Prostate gland (tissue), 2 donors: Measurements from ENCODE around the gene ST13. TPM values are rescaled to one million over a fixed set of nuclear protein-coding genes. Genes with fewer than 3 reads are reported as not detected.
"Not testable (repeated sequence)": the region's sequence is repeated elsewhere in the genome, so short reads cannot be mapped to it uniquely, and the experiment has no call there.

Source experiments
- DNase-seq: peaks from one replicate; pipeline ENCODE4 v3.0.0-alpha.2; 2019; ENCODE audit warnings: low spot score
- H3K27ac ChIP-seq, 2 donors: fragments of 200-600 bp; sonication (generic); 2 replicates each; pipeline ENCODE4 v1.5.1; 2017 to 2019
- H3K27me3 ChIP-seq: fragments of 200-600 bp; sonication (generic); replicated peaks from 2 replicates; pipeline ENCODE4 v1.5.1; 2019; ENCODE audit not compliant: insufficient read depth
- H3K36me3 ChIP-seq, 2 donors: fragments of 200-600 bp; sonication (generic); 1 replicate in 1 of 2; 2 replicates in 1 of 2; pipeline versions ENCODE4 v1.5.1 to v1.8.1; 2017 to 2019
- H3K4me1 ChIP-seq: fragments of 200-600 bp; sonication (generic); replicated peaks from 2 replicates; pipeline ENCODE4 v1.5.1; 2019
- H3K4me3 ChIP-seq, 2 donors: fragments of 200-600 bp; sonication (generic); 2 replicates each; pipeline ENCODE4 v1.5.1; 2017 to 2019
- H3K9me3 ChIP-seq: fragments of 200-600 bp; sonication (generic); 2 replicates; pipeline ENCODE4 v1.5.1; 2017
- POLR2A ChIP-seq: fragments of 450-650 bp; IDR thresholded peaks from one replicate; pipeline ENCODE4 v1.6.1; 2016; ENCODE audit warnings: antibody characterized with exemption, mild to moderate bottlenecking
- POLR2AphosphoS5 ChIP-seq: sonication (generic); formaldehyde crosslinking; IDR thresholded peaks from one replicate; pipeline ENCODE4 v1.6.1; 2017; ENCODE audit warnings: antibody characterized with exemption
- WGBS: methylation state at CpG from one replicate; pipeline ENCODE4 v1.1.5; 2018; 5-methylcytosine and 5-hydroxymethylcytosine counted together
- intact Hi-C: fragments of 100-400 bp; cut with DNase I; formaldehyde crosslinking; loops from one replicate; pipeline ENCODE4 v1.14.2; 2022
- total RNA-seq, 2 donors: library from RNA; depleted of rRNA; stranded (reverse); fragments of >200 nt; gene quantifications; one replicate each; pipeline ENCODE4 v1.1.0, GENCODE V29; 2016
- TF ChIP-seq, protein P1 (sequence below), 4 experiments: fragments of 200-600 bp in 2 of 4; fragments of 450-650 bp in 2 of 4; sonication (generic) in 2 of 4; IDR thresholded peaks; 1 replicate in 3 of 4; 2 replicates in 1 of 4; pipeline ENCODE4 v1.5.1; 2016 to 2019; ENCODE audit warnings: antibody characterized with exemption in 4 of 4, mild to moderate bottlenecking in 2 of 4, moderate library complexity in 2 of 4

Gene ST13
- total RNA-seq, 2 donors from 2014 or later: 159 to 205 TPM

DNA sequence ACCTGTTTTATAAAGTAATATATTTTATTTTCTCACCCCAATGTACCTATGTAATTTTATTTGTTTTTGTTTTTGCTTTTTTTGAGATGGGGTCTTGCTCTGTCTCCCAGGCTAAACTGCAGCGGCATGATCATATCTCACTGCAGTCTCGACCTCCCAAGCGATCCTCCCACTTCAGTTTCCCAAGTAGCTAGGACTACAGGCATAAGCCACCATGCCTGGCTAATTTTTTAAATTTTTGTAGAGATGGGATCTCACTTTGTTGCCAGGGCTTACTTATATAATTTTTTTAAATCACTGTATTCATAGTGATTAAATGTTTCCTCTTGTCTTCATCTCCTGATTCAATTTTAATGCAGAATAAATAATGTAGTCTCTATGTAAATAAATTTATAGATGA lies 18.7 kb upstream of the ST13 start:
- TF ChIP-seq, protein P1, sequence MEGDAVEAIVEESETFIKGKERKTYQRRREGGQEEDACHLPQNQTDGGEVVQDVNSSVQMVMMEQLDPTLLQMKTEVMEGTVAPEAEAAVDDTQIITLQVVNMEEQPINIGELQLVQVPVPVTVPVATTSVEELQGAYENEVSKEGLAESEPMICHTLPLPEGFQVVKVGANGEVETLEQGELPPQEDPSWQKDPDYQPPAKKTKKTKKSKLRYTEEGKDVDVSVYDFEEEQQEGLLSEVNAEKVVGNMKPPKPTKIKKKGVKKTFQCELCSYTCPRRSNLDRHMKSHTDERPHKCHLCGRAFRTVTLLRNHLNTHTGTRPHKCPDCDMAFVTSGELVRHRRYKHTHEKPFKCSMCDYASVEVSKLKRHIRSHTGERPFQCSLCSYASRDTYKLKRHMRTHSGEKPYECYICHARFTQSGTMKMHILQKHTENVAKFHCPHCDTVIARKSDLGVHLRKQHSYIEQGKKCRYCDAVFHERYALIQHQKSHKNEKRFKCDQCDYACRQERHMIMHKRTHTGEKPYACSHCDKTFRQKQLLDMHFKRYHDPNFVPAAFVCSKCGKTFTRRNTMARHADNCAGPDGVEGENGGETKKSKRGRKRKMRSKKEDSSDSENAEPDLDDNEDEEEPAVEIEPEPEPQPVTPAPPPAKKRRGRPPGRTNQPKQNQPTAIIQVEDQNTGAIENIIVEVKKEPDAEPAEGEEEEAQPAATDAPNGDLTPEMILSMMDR (IDR thresholded peaks at IDR 0.05): no peak
- TF ChIP-seq POLR2AphosphoS5 (no peak), POLR2A (no peak)
- Histone ChIP-seq H3K27me3 (no peaks in the 10 kb centered on the region), H3K9me3 (no peaks in the 10 kb centered on the region), H3K36me3 (no peaks in the 10 kb centered on the region), H3K4me3 (no peak overlapping the region), H3K4me1 (no peaks in the 10 kb centered on the region), H3K27ac (no peak overlapping the region)
- no peak for DNase-seq
- WGBS: 85% methylated on average over 3 of the region's 3 CpGs
- intact Hi-C loops: no loop called here

- Histone ChIP-seq H3K4me1 (no peaks in the 10 kb centered on the region), H3K27me3 (no peaks in the 10 kb centered on the region), H3K4me3 (no peak overlapping the region), H3K36me3 (no peaks in the 10 kb centered on the region), H3K9me3 (no peaks in the 10 kb centered on the region), H3K27ac (no peak overlapping the region)
- TF ChIP-seq POLR2A (no peak), POLR2AphosphoS5 (no peak)
- intact Hi-C loops: no loop called here
- DNase-seq: no peak
- 98% methylated on average over 3 of the region's 3 CpGs for WGBS
Observed at GRCh38 chr22:40874016-40874415, 17.6 kb upstream of the ST13 start.

GRCh38 chr22:40868379-40868778 lies 11.9 kb upstream of the ST13 start:
- H3K27me3 ChIP-seq, intact Hi-C loops, H3K4me3 ChIP-seq, H3K9me3 ChIP-seq, DNase-seq, H3K36me3 ChIP-seq, H3K4me1 ChIP-seq, H3K27ac ChIP-seq: not testable (repeated sequence)
- 92% methylated on average over 6 of the region's 6 CpGs for WGBS

DNA sequence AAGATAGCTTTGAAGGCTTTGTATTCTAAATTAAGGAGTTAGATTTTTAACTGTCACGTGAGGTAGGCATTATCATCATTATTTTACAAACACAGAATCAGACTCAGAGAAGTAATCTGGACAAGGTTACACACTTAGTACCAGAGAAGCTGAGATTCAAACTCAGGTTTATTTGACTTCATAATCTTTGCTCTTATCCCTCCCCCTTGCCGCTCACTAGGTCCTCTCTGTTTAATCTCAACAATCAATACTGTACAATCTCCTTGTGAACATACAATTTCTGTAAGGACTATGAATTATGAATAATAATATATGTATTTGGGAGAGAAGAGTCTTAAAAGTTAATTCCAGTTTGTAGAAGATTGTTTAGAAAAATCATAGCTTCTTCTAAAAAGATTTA lies 10.7 kb upstream of the ST13 start:
- H3K4me3 ChIP-seq: no peak overlapping the region
- WGBS: 89% methylated on average over 2 of the region's 2 CpGs
- no peaks in the 10 kb centered on the region for H3K36me3 ChIP-seq
- TF ChIP-seq, protein P1 (IDR thresholded peaks at IDR 0.05): no peak
- TF ChIP-seq POLR2AphosphoS5: no peak
- TF ChIP-seq POLR2A: no peak
- no peak for DNase-seq
- H3K9me3 ChIP-seq: no peaks in the 10 kb centered on the region
- no peaks in the 10 kb centered on the region for H3K4me1 ChIP-seq
- intact Hi-C loops: no loop called here
- H3K27me3 ChIP-seq: no peaks in the 10 kb centered on the region
- no peak overlapping the region for H3K27ac ChIP-seq

- Histone ChIP-seq H3K36me3 (no peaks in the 10 kb centered on the region), H3K27ac (no peak overlapping the region), H3K4me3 (no peak overlapping the region), H3K4me1 (peaks cover 3% of the 10 kb centered on the region), H3K9me3 (no peaks in the 10 kb centered on the region), H3K27me3 (no peaks in the 10 kb centered on the region)
- intact Hi-C loops: no loop called here
- TF ChIP-seq POLR2AphosphoS5 (no peak), POLR2A (no peak)
- TF ChIP-seq, protein P1 (IDR thresholded peaks at IDR 0.05): no peak
- 88% methylated on average over 2 of the region's 2 CpGs for WGBS
- DNase-seq: no peak
Observed at GRCh38 chr22:40862537-40862936, 6.1 kb upstream of the ST13 start.

- peaks cover 3% of the 10 kb centered on the region for H3K4me1 ChIP-seq
- 90% methylated on average over 3 of the region's 3 CpGs for WGBS
- H3K27ac ChIP-seq: no peak within 1 kb of the TSS
- no peak within 1 kb of the TSS for H3K4me3 ChIP-seq
- intact Hi-C loops: no loop called here
- H3K9me3 ChIP-seq: no peaks in the 10 kb centered on the region
- no peaks in the 10 kb centered on the region for H3K27me3 ChIP-seq
- H3K36me3 ChIP-seq: no peaks in the 10 kb centered on the region
- no peak for DNase-seq
- TF ChIP-seq POLR2AphosphoS5: no peak
- TF ChIP-seq POLR2A: no peak
- TF ChIP-seq, protein P1 (IDR thresholded peaks at IDR 0.05): no peak
Observed at GRCh38 chr22:40862013-40862412, 5.6 kb upstream of the ST13 start, which contains the start of gene DNAJB7. Gene DNAJB7, minus strand, starts transcription at chr22:40862113. Its CDS starts 119 bp downstream, at chr22:40861994.
